ENCODE results near the gene CNDP1.
A peak's percentile ranks its signal among the peaks of the same experiment; 100 is the strongest.
"Not testable (repeated sequence)": the region's sequence is repeated elsewhere in the genome, so short reads cannot be mapped to it uniquely, and the experiment has no call there.

Gene CNDP1

DNA sequence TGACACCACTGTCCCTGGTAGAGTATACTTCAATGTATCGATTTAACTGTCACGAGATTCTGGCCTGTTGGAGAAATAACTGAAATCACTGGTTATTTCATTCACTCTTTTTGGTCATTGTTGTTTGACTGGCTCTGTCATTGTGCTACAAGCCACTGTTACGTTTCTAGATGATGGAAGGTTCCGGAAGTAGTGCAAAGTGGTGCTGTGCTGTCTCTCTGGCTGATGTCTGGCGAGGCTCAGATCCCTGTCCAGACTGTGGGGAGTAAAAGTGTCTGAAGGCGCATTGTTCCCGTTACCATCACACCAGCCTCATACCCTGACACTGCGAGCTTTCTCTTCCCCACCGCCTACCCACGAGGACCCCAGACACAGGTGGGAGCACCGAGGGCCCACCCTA is 11.7 kb downstream of the CNDP1 start:
- DNase-seq (ENCODE audit: low spot score): no peak

DNA sequence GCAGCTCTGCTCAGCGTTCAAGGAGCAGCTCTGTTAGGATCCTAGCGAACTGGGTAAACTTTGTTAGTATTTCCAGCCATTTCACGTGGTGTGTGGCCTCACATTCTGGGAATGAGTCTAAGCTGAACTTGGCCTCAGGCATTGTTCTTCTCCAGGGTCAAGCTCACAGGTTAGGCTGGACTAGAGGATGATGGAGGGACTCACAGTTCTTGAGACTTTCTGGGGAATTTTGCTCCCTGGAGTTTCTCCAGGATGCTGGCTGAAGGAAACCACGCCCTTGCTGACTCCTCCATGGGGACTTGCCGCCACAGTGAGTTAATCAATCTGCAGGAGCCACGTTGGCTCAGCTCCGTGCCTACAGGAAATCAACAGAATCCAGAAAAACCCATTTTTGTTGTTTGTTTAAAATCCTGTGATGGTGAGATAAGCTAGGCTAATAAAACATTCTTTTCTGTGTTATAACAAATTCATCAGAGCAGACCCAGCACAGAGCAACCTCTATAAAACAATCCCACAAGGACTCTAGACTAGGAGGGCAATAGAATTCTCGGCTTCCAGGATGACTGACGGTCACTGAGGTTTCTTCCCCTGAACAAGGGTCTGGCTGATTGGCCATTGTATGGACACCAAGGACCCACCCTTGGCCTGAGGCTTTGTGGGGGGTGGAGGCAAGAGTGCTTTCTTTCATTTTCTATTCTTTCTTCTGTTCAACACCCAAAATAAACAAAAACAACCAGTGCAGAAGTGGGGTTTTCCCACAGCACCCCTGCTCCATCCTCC is 12.6 kb downstream of the CNDP1 start:
- DNase-seq (ENCODE audit: low spot score): no peak

DNA sequence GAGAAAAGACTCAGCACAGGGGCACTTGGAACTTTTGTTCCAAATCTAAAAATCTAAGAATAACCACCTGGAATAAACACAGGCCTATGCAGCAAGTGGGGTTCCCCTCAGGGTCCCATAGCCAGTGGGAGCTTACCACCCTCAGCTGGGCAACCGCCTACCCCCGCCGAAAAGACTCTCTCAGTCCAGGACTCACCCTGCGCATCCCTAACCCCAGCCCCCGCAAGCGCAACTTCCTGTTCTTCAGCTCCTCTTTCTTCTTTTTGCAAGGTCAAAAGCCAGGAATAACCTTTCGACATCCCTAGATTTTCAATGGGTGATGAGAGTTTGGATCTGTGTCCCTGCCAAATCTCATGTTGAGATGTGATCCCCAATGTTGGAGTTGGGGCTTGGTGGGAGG is 13.6 kb downstream of the CNDP1 start:
- DNase-seq (ENCODE audit: low spot score): no peak

DNA sequence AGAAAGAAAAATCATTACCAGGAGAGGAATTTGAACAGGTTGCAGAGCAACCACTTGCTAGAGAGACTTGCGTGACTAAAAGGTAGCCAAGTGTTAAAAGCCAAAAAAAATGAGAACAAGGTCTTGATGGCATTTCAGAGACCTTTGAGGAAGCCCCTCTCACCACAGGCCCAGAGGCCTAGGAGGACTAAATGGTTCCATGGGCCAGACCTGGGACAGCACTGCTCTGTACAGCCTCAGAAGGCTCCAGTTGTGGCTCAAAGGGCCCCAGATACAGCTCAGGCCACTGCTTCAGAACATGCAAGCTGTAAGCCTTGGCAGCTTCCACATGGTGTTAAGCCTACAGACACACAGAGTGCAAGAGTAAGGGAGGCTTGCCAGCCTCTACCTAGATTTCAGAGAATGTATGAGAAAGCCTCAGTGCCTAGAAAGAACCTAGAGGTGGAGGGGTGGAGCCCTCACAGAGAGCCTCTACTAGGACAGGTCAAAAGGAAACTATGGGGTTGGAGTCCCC is 15.3 kb downstream of the CNDP1 start:
- DNase-seq (ENCODE audit: low spot score): no peak

DNA sequence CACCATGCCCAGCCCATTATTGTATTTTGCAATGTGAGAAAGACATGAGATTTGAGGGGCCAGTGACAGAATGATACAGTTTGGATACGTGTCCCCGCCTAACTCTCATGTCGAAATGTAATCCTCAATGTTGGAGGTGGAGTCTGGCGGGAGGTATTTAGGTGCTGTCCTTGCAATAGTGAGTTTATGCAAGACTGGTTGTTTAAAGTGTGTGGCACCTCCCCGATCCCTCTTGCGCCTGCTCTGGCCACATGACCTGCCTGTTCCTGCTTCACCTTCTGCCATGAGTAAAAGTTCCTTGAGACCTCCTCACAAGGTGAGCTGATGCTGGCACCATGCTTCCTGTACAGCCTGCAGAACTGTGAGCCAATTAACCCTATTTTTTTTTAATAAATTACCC is 16.6 kb downstream of the CNDP1 start:
- DNase-seq (ENCODE audit: low spot score): no peak

DNA sequence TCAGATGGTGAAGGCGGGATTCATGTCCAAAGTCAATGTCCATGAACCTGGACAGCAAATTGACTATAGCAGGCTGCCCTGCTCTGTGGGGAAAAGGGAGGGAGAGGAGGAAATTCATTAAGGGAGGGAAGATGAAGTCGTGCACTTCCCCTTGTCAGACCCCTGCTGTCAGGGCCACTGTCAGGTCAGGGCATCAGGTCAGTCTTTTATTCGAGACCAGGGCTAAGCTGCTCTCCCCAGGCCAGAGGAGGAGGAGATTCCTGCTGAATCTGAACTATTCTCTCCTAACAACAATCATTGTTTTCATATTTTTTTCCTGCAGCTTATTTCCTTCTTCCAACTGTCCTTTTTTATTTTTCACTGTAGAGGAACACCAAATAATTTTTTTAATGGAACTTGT is 17.2 kb downstream of the CNDP1 start:
- DNase-seq (ENCODE audit: low spot score): no peak

DNA sequence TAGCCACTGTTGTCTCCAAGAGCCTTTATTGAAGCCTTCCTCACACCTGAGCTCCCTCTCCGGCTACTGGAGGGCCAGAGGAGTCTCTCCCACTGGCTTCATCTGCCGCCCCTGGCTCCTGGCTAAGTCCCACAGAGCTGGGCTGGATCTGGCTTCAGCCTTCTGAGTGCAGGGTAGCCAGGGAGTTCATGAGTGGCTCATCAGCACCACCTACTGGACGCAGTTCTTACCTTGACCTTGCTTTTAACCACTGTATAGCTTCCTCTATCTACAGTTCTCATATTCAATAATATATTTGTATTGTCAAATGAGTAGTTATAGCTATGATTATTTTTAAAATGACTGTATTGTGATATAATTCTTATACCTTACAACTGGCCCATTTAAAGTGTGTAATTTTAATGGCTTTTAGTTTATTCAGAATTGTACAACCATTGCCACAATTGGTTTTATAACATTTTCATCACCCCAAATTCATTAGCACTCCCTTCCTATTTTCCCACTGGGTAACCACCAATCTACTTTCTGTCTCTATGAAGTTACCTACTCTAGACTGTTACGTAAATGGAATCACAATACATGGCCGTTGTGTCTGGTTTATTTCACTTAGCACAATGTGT is 17.7 kb downstream of the CNDP1 start:
- DNase-seq (ENCODE audit: low spot score): peak; percentile 63

DNA sequence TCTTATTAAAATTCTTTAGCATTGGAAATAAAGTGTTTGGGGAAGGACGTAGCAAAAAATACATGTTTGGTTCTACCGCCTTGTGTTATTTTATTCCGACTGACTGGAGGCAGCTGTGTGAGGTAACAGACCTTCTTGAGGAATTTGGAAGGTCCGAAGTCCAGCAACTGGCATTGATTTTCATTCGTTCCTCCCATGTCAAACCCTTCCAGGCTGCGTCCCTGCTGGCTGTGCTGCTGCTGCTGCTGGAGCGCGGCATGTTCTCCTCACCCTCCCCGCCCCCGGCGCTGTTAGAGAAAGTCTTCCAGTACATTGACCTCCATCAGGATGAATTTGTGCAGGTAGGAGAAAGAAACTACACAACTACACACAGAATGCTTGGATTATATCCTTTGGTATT is 21.8 kb downstream of the CNDP1 start:
- no peak for DNase-seq (ENCODE audit: low spot score)

DNA sequence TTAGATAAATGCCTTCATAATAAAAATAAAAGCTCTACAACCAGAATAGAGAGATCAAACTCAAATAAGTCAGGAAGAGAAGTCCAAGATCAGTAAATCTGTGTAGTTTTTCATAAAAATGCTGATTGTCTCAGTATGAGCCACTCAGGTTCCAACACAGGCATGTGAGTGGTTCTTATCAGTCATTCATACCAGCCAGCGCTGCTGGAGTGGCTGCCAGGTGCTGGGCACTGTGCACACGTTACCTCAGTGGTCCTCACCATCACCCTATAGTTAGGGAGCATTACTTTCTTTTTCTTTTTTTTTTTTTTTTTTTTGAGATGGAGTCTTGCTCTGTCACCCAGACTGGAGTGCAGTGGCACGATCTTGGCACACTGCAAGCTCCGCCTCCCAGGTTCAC is 23.8 kb downstream of the CNDP1 start:
- DNase-seq (ENCODE audit: low spot score): no peak

DNA sequence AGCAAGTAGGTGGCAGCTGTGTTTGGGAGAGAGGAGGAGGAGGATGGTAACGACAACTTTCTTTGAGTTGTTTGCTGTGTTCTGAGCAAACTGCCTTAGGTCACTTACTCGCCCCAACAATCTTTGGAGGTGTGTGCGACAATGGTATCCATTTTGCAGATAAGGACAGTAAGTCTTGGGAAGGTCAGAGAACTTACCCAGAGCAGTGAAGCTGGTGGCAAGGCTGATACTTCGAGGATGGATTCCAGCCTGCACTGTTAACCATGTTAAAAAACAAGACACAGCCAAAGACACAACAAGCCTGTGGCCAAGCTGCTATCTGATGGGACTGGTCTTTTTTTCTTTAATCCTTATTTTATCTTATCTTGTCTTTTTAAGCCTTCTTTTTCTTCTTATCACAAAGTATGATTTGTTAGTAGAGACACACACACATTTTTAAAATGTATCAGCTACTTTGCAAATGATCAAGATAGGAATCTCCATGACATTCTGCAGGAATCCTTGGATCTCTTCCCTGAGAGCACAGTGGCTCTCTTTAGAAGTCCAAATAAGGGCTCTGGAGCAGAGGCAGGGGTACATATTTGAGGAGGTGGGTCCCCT is 27.9 kb downstream of the CNDP1 start:
- no peak for DNase-seq (ENCODE audit: low spot score)

DNA sequence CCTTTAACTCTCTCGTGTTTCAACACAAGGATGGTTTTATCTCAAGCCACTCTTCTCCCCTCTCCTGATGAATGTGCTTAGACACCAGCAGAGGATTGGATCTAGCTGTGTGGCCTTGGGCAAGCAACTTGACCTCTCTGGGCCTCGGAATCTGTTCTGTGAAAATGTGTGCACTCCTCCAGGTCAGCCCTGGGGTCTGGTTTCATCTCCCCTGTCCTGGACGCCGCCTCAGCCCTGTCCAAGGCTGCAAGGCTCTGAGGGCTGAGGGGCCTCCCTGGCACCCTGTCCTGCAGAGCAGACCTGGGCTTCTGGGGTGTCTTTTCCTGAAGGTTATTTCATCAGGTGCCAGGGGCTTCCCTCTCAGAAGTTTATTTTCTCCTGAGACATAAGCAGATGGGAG is 28.5 kb downstream of the CNDP1 start:
- DNase-seq (ENCODE audit: low spot score): no peak

DNA sequence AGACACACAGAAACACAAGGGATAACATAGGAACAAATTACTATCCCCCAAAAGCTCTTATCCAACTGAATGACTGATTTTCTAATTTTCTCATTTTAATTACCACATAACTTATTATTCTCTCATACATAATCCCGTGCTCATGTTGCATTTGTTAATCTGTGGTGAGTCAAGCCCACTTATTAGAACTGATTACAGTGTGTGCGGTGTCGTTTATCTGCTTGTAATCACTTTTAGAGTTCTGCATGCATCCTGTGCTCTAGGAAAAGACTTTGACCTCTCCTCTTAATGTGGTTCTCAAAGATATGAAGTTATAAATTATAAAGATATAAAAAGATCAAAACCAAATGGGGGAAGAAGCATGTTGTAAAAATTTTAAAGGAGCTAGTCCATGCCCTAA is 29.7 kb downstream of the CNDP1 start:
- DNase-seq (ENCODE audit: low spot score): no peak

DNA sequence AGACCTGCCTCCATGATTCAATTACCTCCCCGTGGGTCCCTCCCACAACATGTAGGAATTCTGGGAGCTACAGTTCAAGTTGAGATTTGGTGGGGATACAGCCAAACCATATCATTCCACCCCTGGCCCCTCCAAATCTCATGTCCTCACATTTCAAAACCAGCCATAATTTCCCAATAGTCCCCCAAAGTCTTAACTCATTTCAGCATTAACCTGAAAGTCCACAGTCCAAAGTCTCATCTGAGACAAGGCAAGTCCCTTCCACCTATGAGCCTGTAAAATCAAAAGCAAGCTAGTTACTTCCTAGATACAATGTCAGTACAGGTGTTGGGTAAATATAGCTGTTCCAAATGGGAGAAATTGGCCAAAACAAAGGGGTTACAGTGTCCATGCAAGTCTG is 30.9 kb downstream of the CNDP1 start:
- DNase-seq (ENCODE audit: low spot score): not testable (repeated sequence)

DNA sequence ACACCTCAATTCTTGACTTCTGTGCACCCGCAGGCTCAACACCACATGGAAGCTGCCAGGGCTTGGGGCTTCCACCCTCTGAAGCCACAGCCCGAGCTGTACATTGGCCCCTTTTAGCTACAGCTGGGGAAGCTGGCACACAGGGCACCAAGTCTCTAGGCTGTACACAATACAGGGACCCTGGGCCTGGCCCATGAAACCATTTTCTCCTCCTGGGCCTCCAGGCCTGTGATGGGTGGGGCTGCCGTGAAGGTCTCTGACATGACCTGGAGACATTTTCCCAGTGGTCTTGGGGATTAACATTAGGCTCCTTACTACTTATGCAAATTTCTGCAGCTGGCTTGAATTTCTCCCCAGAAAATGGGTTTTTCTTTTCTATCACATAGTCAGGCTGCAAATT is 31.7 kb downstream of the CNDP1 start:
- not testable (repeated sequence) for DNase-seq (ENCODE audit: low spot score)

DNA sequence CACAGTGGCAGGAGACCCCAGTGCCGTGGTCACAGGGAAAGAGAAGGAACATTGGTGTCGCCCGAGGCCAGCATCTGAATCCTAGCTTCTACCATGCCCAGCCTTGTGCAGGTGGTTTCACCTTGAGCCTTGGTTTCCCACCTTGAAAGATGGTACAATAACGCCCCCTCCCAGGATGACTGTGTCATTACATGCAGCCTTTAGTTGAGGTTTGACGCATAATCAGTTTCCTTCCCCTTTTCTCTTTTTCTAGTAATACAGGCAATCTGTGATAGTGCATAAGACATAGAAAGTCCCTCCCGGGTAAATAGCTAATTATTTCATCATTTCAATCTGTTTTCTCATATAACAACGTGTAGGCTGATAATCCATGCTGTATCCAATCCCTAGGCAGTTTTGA is 33.5 kb downstream of the CNDP1 start:
- DNase-seq (ENCODE audit: low spot score): no peak

DNA sequence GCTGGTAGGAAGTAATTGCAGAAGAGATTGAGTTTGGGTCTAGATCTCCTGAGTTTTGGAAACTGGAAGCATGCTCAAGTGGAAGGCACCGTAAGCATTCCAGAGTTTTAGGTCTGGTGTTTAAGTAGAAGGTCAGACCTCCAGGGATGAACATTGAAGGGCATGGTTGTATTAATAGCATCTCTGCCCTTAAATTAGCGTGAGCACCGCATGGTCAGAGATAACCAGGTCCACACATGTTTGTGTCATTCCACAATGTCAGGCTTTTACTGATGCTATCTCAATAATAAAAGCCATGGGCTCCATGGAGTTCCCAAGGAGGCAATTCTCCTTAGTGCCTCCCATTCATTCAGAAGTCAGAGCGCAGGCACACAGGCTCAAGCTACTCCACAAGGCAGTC is 35.1 kb downstream of the CNDP1 start:
- DNase-seq (ENCODE audit: low spot score): no peak

DNA sequence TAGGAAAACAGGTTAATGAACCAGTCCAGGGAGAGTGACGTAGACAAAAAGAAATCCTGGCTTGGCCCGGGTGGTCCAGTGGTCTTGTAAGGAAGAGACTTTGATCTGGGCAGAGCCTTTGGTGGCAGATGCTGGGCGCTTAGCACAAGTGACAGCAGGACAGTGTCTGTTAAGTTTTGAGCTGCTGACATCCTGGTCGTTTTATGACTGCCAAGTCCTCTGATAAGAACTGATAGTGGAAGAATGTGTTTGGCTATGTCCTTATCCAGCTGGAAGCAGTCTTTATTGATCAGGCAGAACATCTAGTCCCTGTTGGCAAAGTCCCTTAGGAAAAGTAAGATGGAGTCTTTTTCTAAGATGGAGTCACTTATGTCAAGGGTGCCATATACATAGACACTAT is 36.0 kb downstream of the CNDP1 start:
- no peak for DNase-seq (ENCODE audit: low spot score)

DNA sequence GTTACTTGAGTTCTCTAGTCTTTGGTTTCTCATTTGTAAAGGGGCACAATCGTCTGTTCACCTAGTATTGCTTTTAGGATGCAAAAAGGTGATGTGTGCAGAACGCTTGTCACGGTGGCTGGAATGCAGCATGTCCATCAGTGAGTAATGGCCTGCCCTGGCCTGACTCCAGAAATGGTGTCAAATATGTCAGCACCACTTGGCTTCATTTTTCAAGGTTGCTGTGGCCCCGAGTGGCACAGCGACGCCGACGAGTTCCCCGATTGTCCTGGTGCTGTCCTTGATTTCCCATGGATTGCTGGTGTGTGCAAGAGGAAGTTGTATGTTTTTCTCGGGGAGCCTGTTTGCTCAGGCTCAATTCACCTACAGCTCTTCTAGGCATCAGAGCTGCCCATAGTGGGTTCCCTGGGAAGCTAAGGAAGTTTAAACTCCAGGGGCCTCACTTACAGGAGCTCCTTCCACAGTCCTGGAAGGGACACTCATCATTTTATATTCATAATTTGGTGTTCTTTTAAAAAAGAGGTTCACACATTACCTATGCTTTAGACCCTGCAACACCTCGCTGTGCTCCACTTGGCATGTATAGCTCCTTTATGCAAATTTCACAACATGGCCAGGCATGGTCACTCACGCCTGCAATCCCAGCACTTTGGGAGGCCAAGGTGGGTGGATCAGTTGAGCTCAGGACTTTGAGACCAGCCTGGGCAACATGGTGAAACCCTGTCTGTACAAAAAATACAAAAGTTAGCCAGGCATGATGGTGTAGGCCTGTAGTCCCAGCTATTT is 37.8 kb downstream of the CNDP1 start:
- DNase-seq (ENCODE audit: low spot score): no peak

DNA sequence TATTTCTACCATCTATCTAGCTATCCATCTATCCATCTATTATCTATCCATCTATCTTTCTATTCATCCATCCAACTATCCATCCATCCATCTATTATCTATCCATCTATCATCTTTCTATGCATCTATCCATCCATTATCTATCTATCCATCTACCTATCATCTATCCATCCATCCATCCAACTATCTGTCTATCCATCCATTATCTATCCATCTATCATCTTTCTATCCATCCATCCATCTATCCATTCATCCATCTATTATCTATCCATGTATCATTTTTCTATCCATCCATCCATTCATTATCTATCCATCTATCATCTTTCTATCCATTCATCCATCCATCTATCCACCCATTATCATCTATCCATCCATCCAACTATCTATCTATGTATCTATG is 38.8 kb downstream of the CNDP1 start:
- no peak for DNase-seq (ENCODE audit: low spot score)

DNA sequence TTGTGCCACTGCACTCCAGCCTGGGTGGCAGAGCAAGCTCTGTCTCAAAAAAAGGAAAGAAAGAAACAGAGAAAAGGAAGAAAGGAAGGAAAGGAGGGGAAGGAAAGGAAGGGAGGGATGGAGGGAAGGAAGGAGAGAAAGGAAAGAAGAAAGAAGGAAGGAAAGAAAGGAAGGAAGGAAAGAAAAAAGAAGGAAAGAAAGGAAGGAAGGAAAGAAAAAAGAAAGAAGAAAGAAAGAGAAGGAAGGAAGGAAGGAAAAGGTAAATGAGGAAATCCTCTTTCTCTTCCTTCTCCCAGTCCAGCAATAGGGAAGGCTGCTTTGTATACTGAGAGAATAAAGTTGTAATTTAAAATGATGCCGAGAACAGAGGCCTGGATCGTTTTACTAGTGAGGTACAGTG is 40.6 kb downstream of the CNDP1 start:
- no peak for DNase-seq (ENCODE audit: low spot score)

DNA sequence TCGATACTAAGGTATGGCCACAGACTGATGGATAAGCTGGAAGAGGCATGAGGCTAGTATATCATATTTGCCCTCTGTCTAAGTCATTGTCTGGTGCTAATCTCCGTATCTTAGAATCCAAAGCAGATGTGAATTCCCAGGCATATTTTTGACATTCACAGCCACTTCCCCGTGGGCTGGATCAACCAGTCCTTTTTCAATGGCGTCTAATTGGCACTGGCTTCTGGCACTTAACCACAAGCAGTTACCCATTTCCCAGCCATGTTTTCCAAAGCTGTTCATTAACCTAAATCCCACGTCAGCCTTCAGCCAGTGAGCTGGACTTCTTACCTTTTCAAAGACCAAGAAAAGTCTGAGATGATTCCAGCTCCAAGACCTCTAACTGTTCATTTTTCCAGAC is 42.7 kb downstream of the CNDP1 start:
- DNase-seq (ENCODE audit: low spot score): no peak

DNA sequence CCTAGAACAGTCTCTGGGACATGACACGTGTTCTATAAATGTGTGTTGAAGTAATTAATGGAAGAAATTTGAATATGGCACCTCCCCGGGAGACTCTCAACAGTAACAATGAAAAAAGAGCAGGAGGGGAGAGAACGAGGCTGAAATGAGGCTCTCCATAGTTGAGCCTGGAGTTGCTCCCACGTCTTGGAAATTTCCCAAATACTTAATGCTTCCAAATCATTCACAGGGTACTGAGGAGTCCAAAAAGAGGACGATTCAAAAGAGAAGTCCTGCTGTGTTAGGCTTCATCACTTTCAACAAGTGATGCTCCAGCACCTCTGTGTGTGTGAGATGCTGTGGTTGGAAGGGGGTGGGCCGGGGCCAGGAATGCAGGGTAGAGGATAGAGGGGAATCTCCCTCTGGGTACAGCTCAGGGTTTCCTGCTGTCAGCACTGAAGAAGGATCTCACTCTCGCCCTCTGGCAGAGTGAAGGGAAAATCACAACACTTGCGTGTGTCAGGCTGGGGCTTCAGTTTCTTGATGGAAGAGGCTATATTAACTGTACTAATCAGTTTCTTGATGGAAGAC is 45.3 kb downstream of the CNDP1 start:
- no peak for DNase-seq (ENCODE audit: low spot score)
